Uterus (tissue), 4 donors: ENCODE measurements around the gene MIS18BP1. TPM values are rescaled to one million over a fixed set of nuclear protein-coding genes. Genes with fewer than 3 reads are reported as not detected.

ENCODE experiments used
- DNase-seq, 2 donors: peaks; one replicate each; pipeline ENCODE4 v3.0.0-alpha.2; 2019 to 2020
- H3K27ac ChIP-seq, 2 donors: fragments of 200-600 bp; sonication (generic); 1 replicate in 1 of 2; 2 replicates in 1 of 2; pipeline ENCODE4 v1.5.1; 2016 to 2018
- H3K27me3 ChIP-seq, 2 donors: fragments of 200-600 bp; sonication (generic); one replicate each; pipeline ENCODE4 v1.5.1; 2018 to 2019; ENCODE audit warnings: control low read depth in 1 of 2
- H3K36me3 ChIP-seq, 2 donors: fragments of 200-600 bp; sonication (generic); one replicate each; pipeline ENCODE4 v1.5.1; 2019; ENCODE audit warnings: control low read depth in 1 of 2
- H3K4me1 ChIP-seq, 2 donors: fragments of 200-600 bp; sonication (generic); one replicate each; pipeline ENCODE4 v1.5.1; 2018 to 2019; ENCODE audit warnings: control low read depth in 1 of 2
- H3K4me3 ChIP-seq, 2 donors: fragments of 200-600 bp; sonication (generic); 1 replicate in 1 of 2; 2 replicates in 1 of 2; pipeline ENCODE4 v1.5.1; 2018 to 2019; ENCODE audit warnings: mild to moderate bottlenecking in 1 of 2
- H3K9me3 ChIP-seq, 2 donors: fragments of 200-600 bp; sonication (generic); one replicate each; pipeline ENCODE4 v1.5.1; 2019; ENCODE audit warnings: control low read depth in 1 of 2
- POLR2A ChIP-seq, 2 donors: fragments of 450-650 bp; IDR thresholded peaks; one replicate each; pipeline ENCODE4 v1.6.1; 2016; ENCODE audit warnings: antibody characterized with exemption in 2 of 2, mild to moderate bottlenecking in 1 of 2, moderate library complexity in 1 of 2
- intact Hi-C: fragments of 100-400 bp; cut with DNase I; formaldehyde crosslinking; loops from one replicate; pipeline ENCODE4 v1.15.1; 2023; ENCODE audit warnings: low total_unique reads
- small RNA-seq: library from RNA; depleted of rRNA; stranded (forward); fragments of <200 nt; gene quantifications from one replicate; pipeline ENCODE3, GENCODE V24; 2016
- total RNA-seq, 4 donors: library from RNA; depleted of rRNA in 3 of 4; stranded (reverse); fragments of >200 nt in 3 of 4; gene quantifications; one replicate each; pipeline versions ENCODE4 v1.1.0 to v1.2.4, GENCODE V29; 2014 to 2023
- TF ChIP-seq, protein P1 (sequence below), 4 experiments: fragments of 200-600 bp in 2 of 4; fragments of 450-650 bp in 2 of 4; sonication (generic) in 2 of 4; IDR thresholded peaks; one replicate each; pipeline ENCODE4 v1.5.1; 2016 to 2019; ENCODE audit warnings: antibody characterized with exemption in 4 of 4, mild to moderate bottlenecking in 2 of 4, moderate library complexity in 1 of 4
- donor health status: DM: yes; HTN: yes; CAD: no.

Gene MIS18BP1
- total RNA-seq, 4 donors from 2014 or later: 8.7 to 73.7 (median 25.8) TPM

DNA sequence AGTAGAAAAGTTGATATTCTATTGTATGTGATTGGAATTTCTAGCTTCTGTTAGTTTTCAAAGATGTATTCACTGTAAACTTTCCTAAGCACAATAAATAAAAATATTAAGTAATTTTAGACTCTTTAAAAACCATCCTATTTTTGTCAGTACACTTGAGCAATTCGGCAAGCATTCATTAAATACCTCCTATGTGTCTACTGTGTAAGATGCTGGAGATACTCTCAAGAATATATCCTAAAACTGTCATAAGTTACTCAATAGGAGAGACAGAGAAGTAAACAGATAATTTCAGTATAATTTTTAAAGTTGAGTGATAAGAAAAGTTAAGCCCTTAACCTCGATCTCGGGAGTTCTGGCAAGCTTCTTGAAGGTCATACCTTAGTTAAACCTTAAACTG lies 71.2 kb downstream of the MIS18BP1 start:
- intact Hi-C loops: no loop called here
- H3K27me3 ChIP-seq: no peaks in the 10 kb centered on the region
- H3K4me1 ChIP-seq: no peaks in the 10 kb centered on the region
- DNase-seq: no peak
- H3K9me3 ChIP-seq: no peaks in the 10 kb centered on the region
- H3K27ac ChIP-seq: no peak overlapping the region
- no peak overlapping the region for H3K4me3 ChIP-seq
- no peak for TF ChIP-seq POLR2A (IDR thresholded peaks at IDR 0.05)
- TF ChIP-seq, protein P1, sequence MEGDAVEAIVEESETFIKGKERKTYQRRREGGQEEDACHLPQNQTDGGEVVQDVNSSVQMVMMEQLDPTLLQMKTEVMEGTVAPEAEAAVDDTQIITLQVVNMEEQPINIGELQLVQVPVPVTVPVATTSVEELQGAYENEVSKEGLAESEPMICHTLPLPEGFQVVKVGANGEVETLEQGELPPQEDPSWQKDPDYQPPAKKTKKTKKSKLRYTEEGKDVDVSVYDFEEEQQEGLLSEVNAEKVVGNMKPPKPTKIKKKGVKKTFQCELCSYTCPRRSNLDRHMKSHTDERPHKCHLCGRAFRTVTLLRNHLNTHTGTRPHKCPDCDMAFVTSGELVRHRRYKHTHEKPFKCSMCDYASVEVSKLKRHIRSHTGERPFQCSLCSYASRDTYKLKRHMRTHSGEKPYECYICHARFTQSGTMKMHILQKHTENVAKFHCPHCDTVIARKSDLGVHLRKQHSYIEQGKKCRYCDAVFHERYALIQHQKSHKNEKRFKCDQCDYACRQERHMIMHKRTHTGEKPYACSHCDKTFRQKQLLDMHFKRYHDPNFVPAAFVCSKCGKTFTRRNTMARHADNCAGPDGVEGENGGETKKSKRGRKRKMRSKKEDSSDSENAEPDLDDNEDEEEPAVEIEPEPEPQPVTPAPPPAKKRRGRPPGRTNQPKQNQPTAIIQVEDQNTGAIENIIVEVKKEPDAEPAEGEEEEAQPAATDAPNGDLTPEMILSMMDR (IDR thresholded peaks at IDR 0.05): no peak
- H3K36me3 ChIP-seq: no peaks in the 10 kb centered on the region

DNA sequence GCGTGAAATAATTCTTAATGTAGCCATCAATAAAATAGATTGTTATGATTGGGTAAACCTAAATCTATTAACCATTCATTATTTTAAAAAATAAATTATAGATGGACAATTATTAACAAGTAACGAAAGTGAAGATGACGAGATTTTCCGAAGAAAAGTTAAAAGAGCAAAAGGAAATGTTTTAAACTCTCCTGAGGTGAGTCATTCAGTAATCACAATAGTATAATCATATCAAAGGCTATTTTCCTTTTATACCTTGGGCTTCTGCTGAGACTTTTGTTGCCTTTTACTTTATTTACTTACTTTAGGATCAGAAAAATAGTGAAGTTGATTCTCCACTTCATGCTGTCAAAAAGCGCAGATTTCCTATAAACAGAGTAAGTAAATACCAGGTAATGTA lies 71.7 kb downstream of the MIS18BP1 start:
- TF ChIP-seq, protein P1 (IDR thresholded peaks at IDR 0.05): no peak
- no peak for TF ChIP-seq POLR2A (IDR thresholded peaks at IDR 0.05)
- Histone ChIP-seq H3K4me3 (no peak overlapping the region), H3K36me3 (no peaks in the 10 kb centered on the region), H3K9me3 (no peaks in the 10 kb centered on the region), H3K4me1 (no peaks in the 10 kb centered on the region), H3K27me3 (no peaks in the 10 kb centered on the region), H3K27ac (no peak overlapping the region)
- no peak for DNase-seq
- intact Hi-C loops: no loop called here

DNA sequence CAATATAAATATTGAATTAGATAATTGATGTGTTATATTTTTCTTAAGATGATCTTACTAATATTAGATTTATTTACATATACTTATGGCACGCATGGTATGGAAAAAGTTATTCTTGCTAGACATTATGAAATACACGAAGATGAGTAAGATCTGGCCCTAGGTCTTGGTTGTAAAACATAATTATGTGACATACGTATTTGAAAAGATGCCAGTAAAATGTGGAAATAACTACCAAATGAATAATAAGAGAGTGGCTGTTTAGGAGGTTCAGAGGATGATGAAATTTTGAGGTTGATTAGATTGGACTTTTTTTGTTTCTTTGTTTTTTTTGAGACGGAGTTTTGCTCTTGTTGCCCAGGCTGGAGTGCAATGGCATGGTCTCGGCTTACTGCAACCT lies 75.9 kb downstream of the MIS18BP1 start:
- H3K4me1 ChIP-seq: no peaks in the 10 kb centered on the region
- H3K36me3 ChIP-seq: no peaks in the 10 kb centered on the region
- H3K4me3 ChIP-seq: no peak overlapping the region
- no peak for TF ChIP-seq POLR2A (IDR thresholded peaks at IDR 0.05)
- TF ChIP-seq, protein P1 (IDR thresholded peaks at IDR 0.05): no peak
- no peaks in the 10 kb centered on the region for H3K27me3 ChIP-seq
- H3K9me3 ChIP-seq: no peaks in the 10 kb centered on the region
- intact Hi-C loops: no loop called here
- H3K27ac ChIP-seq: no peak overlapping the region
- no peak for DNase-seq

DNA sequence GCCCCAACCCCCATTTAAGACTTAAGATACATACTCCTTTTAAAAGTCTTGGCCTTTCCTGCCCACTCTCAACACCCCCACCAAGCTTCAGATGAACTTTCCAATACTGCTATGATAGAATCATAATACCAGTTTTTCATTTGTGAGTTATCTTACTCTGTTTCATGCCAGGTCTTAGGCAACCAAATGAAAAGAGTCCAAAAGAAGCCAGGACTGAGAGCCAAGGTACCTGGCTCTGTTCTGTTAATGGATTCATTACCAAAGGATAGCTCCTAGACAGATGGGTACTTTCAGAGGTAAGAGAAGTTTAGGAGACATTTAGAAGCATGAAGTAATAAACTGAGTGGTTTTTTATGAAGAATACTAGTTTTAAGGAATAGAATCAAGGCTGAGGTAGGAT lies 83.1 kb downstream of the MIS18BP1 start:
- Histone ChIP-seq H3K36me3 (no peaks in the 10 kb centered on the region), H3K9me3 (no peaks in the 10 kb centered on the region), H3K27me3 (no peaks in the 10 kb centered on the region), H3K27ac (no peak overlapping the region), H3K4me3 (no peak overlapping the region), H3K4me1 (no peaks in the 10 kb centered on the region)
- DNase-seq: no peak
- intact Hi-C loops: no loop called here
- TF ChIP-seq, protein P1 (IDR thresholded peaks at IDR 0.05): no peak
- no peak for TF ChIP-seq POLR2A (IDR thresholded peaks at IDR 0.05)

GRCh38 chr14:45156067-45156466 lies 96.9 kb downstream of the MIS18BP1 start:
- Histone ChIP-seq H3K9me3 (no peaks in the 10 kb centered on the region), H3K4me3 (no peak overlapping the region), H3K4me1 (no peaks in the 10 kb centered on the region), H3K36me3 (no peaks in the 10 kb centered on the region), H3K27me3 (no peaks in the 10 kb centered on the region), H3K27ac (no peak overlapping the region)
- no peak for DNase-seq
- TF ChIP-seq, protein P1 (IDR thresholded peaks at IDR 0.05): no peak
- no peak for TF ChIP-seq POLR2A (IDR thresholded peaks at IDR 0.05)
- intact Hi-C loops: no loop called here

Small RNAs within 50 kb of the gene (small RNA-seq; reads per million reads assigned to genes)
- gene RNU6-552P: not detected

Other genes starting within 250 kb of the MIS18BP1 start
- gene PRPF39, start 169.1 kb downstream of the MIS18BP1 start, total RNA-seq: 100 to 1,000 TPM in 1 of 4 donors, 10 to 100 TPM in 3; 39.1 to 243 (median 69.5) TPM
- 10 to 100 TPM; 20.2 to 57.7 (median 37.8) TPM for gene FKBP3, start 118.7 kb downstream of the MIS18BP1 start, total RNA-seq
- gene FANCM, start 117.3 kb downstream of the MIS18BP1 start, total RNA-seq: 10 to 100 TPM in 1 of 4 donors, 1 to 10 TPM in 3; 6.9 to 25.7 (median 9.0) TPM